IPS-18a (cell line): ENCODE measurements around the gene TSC1.

ENCODE experiments used
- H3K27ac ChIP-seq: one replicate; pipeline ENCODE4 v1.5.1; 2013; ENCODE audit warnings: low read length
- H3K27me3 ChIP-seq: one replicate; pipeline ENCODE4 v1.6.1; 2013; ENCODE audit warnings: mild to moderate bottlenecking, low read length; ENCODE audit not compliant: control insufficient read depth, insufficient read depth
- H3K36me3 ChIP-seq: one replicate; pipeline ENCODE4 v1.6.1; 2013; ENCODE audit warnings: low read depth, low read length; ENCODE audit not compliant: control insufficient read depth
- H3K4me1 ChIP-seq: one replicate; pipeline ENCODE4 v1.6.1; 2013; ENCODE audit warnings: low read depth, low read length; ENCODE audit not compliant: control insufficient read depth
- H3K4me3 ChIP-seq: one replicate; pipeline ENCODE4 v1.5.1; 2013; ENCODE audit warnings: low read length
- H3K9ac ChIP-seq: one replicate; pipeline ENCODE4 v1.6.1; 2013; ENCODE audit warnings: mild to moderate bottlenecking, low read length, moderate library complexity
- H3K9me3 ChIP-seq: one replicate; pipeline ENCODE4 v1.6.1; 2013; ENCODE audit warnings: low read depth, low read length; ENCODE audit not compliant: control insufficient read depth

TSC1 gene

GRCh38 chr9:132919614-132920268 is 24.7 kb downstream of the TSC1 start:
- no peaks in the 10 kb centered on the region for H3K27me3 ChIP-seq
- peaks cover 54% of the 10 kb centered on the region for H3K36me3 ChIP-seq
- no peak overlapping the region for H3K27ac ChIP-seq
- H3K4me3 ChIP-seq = no peak overlapping the region
- H3K9me3 ChIP-seq = no peaks in the 10 kb centered on the region
- no peaks in the 10 kb centered on the region for H3K4me1 ChIP-seq
- no peak overlapping the region for H3K9ac ChIP-seq

GRCh38 chr9:132914924-132915323 is 29.5 kb downstream of the TSC1 start:
- Histone ChIP-seq H3K4me3 (no peak overlapping the region), H3K27me3 (no peaks in the 10 kb centered on the region), H3K9me3 (no peaks in the 10 kb centered on the region), H3K4me1 (no peaks in the 10 kb centered on the region), H3K27ac (no peak overlapping the region), H3K36me3 (peaks cover 38% of the 10 kb centered on the region), H3K9ac (no peak overlapping the region)

- Histone ChIP-seq H3K4me3 (no peak overlapping the region), H3K9ac (no peak overlapping the region), H3K27ac (no peak overlapping the region), H3K27me3 (no peaks in the 10 kb centered on the region), H3K36me3 (peaks cover 34% of the 10 kb centered on the region), H3K4me1 (no peaks in the 10 kb centered on the region), H3K9me3 (no peaks in the 10 kb centered on the region)
These were observed 32.3 kb downstream of the TSC1 start for GRCh38 chr9:132912131-132912530.

GRCh38 chr9:132910376-132910775 is 34.0 kb downstream of the TSC1 start:
- Histone ChIP-seq H3K4me1 (no peaks in the 10 kb centered on the region), H3K4me3 (no peak overlapping the region), H3K9me3 (no peaks in the 10 kb centered on the region), H3K27ac (no peak overlapping the region), H3K9ac (no peak overlapping the region), H3K36me3 (peaks cover 35% of the 10 kb centered on the region), H3K27me3 (no peaks in the 10 kb centered on the region)

- H3K36me3 ChIP-seq = peaks cover 37% of the 10 kb centered on the region
- no peak overlapping the region for H3K9ac ChIP-seq
- no peak overlapping the region for H3K27ac ChIP-seq
These were observed 35.1 kb downstream of the TSC1 start for GRCh38 chr9:132909311-132909710.

GRCh38 chr9:132908635-132909034 is 35.8 kb downstream of the TSC1 start:
- Histone ChIP-seq H3K9ac (no peak overlapping the region), H3K27ac (no peak overlapping the region), H3K27me3 (no peaks in the 10 kb centered on the region), H3K36me3 (peaks cover 37% of the 10 kb centered on the region), H3K4me1 (peaks cover 12% of the 10 kb centered on the region), H3K4me3 (no peak overlapping the region), H3K9me3 (no peaks in the 10 kb centered on the region)

More at GRCh38 chr9:132909311-132909710, 35.1 kb downstream of the TSC1 start:
- no peaks in the 10 kb centered on the region for H3K27me3 ChIP-seq
- H3K4me3 ChIP-seq = no peak overlapping the region
- H3K4me1 ChIP-seq = peaks cover 6% of the 10 kb centered on the region
- no peaks in the 10 kb centered on the region for H3K9me3 ChIP-seq

- H3K4me1 ChIP-seq = peaks cover 25% of the 10 kb centered on the region
- H3K4me3 ChIP-seq = no peak overlapping the region
- H3K27me3 ChIP-seq = no peaks in the 10 kb centered on the region
- no peak overlapping the region for H3K9ac ChIP-seq
- H3K9me3 ChIP-seq = no peaks in the 10 kb centered on the region
- H3K27ac ChIP-seq = no peak overlapping the region
- peaks cover 39% of the 10 kb centered on the region for H3K36me3 ChIP-seq
These were observed 38.7 kb downstream of the TSC1 start for GRCh38 chr9:132905726-132906125.

GRCh38 chr9:132903574-132904492 is 40.6 kb downstream of the TSC1 start:
- H3K4me1 ChIP-seq = peaks cover 25% of the 10 kb centered on the region
- H3K27me3 ChIP-seq = no peaks in the 10 kb centered on the region
- H3K27ac ChIP-seq = no peak overlapping the region
- H3K36me3 ChIP-seq = peaks cover 39% of the 10 kb centered on the region
- no peak overlapping the region for H3K9ac ChIP-seq
- H3K9me3 ChIP-seq = no peaks in the 10 kb centered on the region
- H3K4me3 ChIP-seq = no peak overlapping the region

GRCh38 chr9:132901858-132902831 is 42.3 kb downstream of the TSC1 start:
- no peak overlapping the region for H3K4me3 ChIP-seq
- no peak overlapping the region for H3K27ac ChIP-seq
- peaks cover 25% of the 10 kb centered on the region for H3K4me1 ChIP-seq
- H3K27me3 ChIP-seq = no peaks in the 10 kb centered on the region
- no peak overlapping the region for H3K9ac ChIP-seq
- no peaks in the 10 kb centered on the region for H3K9me3 ChIP-seq
- H3K36me3 ChIP-seq = peaks cover 45% of the 10 kb centered on the region

GRCh38 chr9:132898051-132898450 is 46.4 kb downstream of the TSC1 start:
- H3K9me3 ChIP-seq = no peaks in the 10 kb centered on the region
- no peak overlapping the region for H3K4me3 ChIP-seq
- H3K27me3 ChIP-seq = no peaks in the 10 kb centered on the region
- peaks cover 7% of the 10 kb centered on the region for H3K4me1 ChIP-seq
- H3K9ac ChIP-seq = no peak overlapping the region
- H3K36me3 ChIP-seq = peaks cover 56% of the 10 kb centered on the region
- no peak overlapping the region for H3K27ac ChIP-seq

- peaks cover 50% of the 10 kb centered on the region for H3K36me3 ChIP-seq
These were observed 47.5 kb downstream of the TSC1 start for GRCh38 chr9:132896906-132897305.

More at GRCh38 chr9:132896906-132897305, 47.5 kb downstream of the TSC1 start:
- Histone ChIP-seq H3K9me3 (no peaks in the 10 kb centered on the region), H3K27me3 (no peaks in the 10 kb centered on the region), H3K9ac (no peak overlapping the region), H3K4me1 (no peaks in the 10 kb centered on the region), H3K4me3 (no peak overlapping the region), H3K27ac (no peak overlapping the region)
